GM21447 (cell line): ENCODE data around the gene NPAS1.
"Not testable (repeated sequence)": the region's sequence is repeated elsewhere in the genome, so short reads cannot be mapped to it uniquely, and the experiment has no call there.

Experiments
- ATAC-seq: cut with Tn5 transposase; IDR thresholded peaks from one replicate; pipeline ENCODE4 v1.9.1; 2021; ENCODE audit not compliant: unreplicated experiment

The NPAS1 gene

DNA sequence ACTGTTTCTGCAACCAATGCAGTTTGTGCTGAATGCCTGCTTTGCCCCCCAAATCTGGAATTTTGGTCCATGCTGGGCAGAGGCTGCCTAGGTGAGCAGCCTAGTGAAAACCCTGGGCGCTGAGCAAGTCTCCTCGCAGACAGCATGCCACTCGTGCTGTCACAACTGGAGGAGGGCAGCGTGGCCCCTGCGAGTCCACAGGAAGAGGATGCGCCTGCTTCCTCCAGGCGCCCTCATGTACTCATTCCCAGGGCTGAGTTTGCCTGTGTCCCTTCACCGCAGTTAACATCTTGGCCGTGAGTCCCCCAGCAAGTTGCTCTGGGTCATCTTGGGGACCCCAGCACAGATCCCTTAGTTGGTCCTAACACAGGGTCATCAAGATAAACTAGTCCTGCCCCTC lies 55.0 kb downstream of the NPAS1 start:
- no peak for ATAC-seq

DNA sequence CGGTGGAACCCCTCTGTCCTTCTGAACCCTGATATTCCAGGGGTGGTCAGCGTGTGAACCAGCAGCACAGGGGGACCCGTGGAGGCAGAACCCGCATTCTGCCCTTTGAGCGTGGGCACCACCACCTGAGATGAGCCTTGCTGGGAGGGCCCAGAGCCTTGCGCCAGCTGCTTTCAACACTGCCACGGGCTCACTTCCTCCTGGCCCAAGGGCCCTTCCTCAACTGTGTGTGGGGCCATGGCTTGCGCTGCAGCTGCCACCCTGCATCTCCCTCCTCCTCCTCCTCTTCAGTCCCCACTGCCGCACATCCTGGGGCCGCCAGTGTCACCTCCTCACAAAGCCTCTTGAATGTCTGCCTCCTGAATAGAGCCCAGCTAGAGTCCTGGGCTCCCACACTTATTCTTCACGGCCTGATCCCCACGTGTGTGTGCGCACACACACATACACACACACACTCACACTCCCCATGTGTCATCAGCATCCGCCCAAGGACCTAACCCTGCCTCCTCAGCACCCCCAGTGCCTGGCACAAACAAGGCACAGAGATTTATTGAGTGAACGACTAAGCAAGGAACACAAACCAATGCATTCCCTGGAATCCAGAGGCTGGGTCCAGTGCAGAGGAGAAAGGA lies 55.7 kb downstream of the NPAS1 start:
- ATAC-seq: no peak

DNA sequence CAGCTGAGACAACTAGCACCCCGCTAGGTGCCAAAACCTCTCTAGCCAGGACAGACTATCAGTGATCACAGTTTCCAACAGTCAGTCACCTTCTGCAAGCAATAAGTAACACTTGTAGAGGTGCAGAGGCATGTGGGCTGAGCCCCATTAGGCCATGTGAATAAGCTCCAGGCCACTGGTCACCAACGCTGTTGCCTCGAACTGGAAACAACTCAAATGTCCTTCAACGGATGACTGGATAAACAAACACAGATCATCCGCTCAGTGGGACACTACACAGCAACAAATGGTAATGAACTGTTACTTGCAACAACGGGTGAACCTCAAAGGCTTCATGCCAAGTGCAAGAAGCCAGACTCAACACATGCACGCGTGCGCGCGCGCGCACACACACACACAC lies 56.3 kb downstream of the NPAS1 start:
- ATAC-seq: no peak

- ATAC-seq: not testable (repeated sequence)
Measured at GRCh38 chr19:47078351-47078750, 58.7 kb downstream of the NPAS1 start.

DNA sequence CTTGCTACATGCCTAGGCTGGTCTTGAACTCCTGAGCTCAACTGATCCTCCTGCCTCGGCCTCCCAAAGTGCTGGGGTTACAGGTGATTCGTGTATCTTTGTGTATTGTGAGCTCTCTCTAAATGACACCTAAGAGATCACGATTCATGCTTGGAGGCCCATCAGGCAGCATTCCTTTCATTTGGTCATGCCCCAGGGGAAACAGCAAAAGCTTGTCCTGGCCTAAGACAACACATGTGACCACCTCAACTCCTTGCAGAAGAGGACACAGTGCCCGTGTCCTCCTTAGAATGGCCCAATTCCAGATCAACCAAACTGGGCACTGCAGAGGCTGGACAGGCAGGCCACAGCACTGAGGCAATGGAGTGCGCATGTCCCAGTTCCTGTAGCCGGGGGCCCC lies 61.5 kb downstream of the NPAS1 start:
- no peak for ATAC-seq

GRCh38 chr19:47082493-47082892 lies 62.9 kb downstream of the NPAS1 start:
- no peak for ATAC-seq

DNA sequence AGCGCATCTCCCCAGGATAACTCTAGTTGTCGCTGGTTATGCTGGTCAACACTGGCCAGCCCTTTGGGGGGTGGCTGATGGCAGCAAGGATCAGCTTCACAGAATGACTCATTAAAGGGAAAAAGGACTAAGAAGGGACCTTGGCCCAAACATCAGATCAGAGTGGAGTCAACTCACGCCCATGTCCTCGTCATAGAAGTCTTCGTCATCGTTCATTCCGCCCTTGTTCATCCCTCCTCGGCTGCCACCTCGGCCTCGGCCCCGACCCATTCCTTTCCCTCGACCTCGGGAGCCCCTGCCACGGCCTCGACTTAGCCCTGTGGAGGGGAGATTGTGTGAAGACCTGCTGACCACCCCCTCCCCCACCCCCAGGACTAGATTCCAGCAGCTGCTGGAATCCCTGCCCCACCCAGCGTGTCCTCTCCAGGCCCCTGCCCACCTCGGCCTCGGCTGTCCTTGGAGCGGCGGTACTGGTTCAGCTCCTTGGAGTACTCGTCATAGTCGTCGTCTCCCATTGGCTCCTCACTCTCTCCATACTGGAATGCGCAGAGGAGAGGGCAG lies 65.3 kb downstream of the NPAS1 start:
- no peak for ATAC-seq

DNA sequence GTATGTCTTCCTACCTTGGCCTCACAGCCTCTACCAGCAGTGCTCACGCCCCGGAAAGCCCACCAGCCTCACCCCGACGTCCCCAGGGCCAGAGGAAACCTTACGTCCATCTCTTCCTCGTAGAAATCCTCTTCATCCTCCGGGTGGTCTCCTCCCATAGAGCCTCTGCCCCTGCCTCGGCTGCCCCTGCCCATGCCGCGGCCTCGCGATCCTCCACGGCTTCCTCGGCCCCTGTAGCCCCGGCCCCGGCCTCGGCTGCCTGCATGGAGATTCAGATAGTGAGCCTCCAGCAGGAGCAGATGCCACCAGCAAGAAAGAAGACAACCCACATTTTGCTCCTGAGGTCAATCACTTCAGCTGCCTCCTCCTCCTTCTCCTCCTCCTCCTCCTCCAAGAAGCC lies 66.6 kb downstream of the NPAS1 start:
- ATAC-seq: no peak

DNA sequence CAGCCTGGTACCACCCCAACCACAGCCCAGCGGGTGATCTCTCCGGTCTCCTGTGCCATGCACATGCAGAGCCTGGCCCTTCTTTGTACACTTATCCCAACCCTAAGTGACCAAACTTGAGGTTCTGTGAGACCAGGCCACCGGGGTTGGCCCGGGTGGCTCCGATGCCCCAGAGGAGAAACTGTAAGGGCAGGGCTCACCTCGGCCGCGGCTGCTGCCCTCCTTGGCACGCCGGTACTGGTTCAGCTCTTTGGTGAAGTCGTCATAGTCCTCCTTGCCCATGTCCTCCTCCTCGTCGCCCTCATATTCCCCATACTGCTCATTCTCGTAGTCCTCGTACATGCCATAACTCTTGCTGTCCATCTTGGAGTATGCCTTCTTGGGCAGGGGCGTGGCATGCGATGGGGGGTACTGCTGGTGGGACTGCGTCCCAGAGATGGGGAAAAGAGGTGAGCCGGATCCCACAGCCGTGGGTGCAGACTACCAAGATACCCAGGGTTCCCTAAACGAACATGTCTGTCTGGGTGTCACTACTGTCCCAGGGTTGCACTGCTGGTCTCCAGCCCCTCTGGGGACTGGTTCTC lies 70.2 kb downstream of the NPAS1 start:
- no peak for ATAC-seq

- no peak for ATAC-seq
Measured at GRCh38 chr19:47093254-47093653, 73.6 kb downstream of the NPAS1 start.

DNA sequence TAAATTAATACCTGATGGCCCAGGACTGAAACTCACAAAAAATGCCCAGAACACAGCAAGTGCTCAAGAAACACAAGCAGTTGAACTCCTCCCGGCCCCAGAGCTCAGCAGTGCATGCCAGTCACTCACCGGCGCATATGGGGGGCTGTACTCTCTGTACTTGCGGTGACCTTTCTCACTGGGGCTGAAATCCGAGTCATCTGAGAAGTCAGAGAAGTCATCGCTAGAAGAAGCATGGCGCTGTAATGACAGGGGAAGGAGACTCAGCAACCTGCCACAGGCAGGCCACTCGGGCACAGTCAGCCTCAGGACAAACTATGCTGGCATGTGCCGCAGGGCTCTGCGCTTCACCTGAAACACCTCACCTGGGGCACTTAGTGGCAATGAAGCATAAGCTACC lies 74.2 kb downstream of the NPAS1 start:
- no peak for ATAC-seq

- no peak for ATAC-seq
Measured at GRCh38 chr19:47094557-47095475, 75.2 kb downstream of the NPAS1 start.
